ENCODE results near the gene SMARCD3.

DNA sequence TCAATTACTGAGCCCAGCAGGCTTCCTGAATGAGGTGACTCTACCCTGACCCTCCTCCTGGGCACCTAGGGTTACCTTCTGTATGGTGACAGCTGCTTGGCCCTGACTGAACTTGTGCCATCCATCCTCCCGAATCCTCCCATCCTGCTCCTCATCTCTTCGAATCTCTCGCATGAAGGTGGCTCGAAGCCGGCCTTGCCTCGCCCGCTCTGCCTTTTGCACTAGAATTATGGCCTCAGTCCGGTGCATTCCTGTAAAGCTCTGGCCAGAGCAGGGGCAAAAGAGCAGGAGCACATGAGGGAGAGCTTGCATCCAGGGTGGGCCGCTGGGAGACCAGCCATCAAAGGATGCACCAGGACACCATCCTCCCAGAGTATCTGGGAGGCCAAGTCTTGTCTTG is 45.7 kb downstream of the SMARCD3 start:
- TF ChIP-seq EP300 (IDR thresholded peaks at IDR 0.05), result no peak
- TF ChIP-seq CTCF (IDR thresholded peaks at IDR 0.05), result no peak
- no peak for TF ChIP-seq POLR2AphosphoS5 (IDR thresholded peaks at IDR 0.05)
